Lower leg skin (tissue), 3 donors: ENCODE data around the gene DGKA.

Experiments
- POLR2A ChIP-seq, 2 donors: fragments of 450-650 bp; IDR thresholded peaks; one replicate each; pipeline ENCODE4 v1.6.1; 2016 to 2017; ENCODE audit warnings: antibody characterized with exemption in 2 of 2, mild to moderate bottlenecking in 1 of 2, moderate library complexity in 1 of 2
- TF ChIP-seq, protein P1 (sequence below), 3 donors: fragments of 450-650 bp; IDR thresholded peaks; one replicate each; pipeline ENCODE4 v1.5.1; 2016; ENCODE audit warnings: antibody characterized with exemption in 3 of 3, mild to moderate bottlenecking in 3 of 3, moderate library complexity in 2 of 3

DNA sequence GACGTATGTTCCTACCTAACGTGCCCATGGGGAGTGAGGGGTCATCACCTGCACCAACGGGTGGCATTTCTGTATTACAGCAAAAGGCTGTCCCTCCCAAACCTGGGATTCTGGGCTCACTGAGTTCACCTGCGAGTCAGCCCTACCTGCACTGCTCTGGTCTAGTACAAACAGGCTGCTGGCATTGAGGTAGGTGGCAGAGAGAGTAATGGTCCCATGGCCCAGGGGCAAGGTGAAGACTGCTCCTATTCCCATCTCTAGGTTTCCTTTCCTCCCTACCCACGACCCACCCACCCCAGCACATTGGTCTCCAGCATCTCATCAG, 66.5 kb downstream of the DGKA start:
- TF ChIP-seq POLR2A (IDR thresholded peaks at IDR 0.05): no peak
- TF ChIP-seq, protein P1, sequence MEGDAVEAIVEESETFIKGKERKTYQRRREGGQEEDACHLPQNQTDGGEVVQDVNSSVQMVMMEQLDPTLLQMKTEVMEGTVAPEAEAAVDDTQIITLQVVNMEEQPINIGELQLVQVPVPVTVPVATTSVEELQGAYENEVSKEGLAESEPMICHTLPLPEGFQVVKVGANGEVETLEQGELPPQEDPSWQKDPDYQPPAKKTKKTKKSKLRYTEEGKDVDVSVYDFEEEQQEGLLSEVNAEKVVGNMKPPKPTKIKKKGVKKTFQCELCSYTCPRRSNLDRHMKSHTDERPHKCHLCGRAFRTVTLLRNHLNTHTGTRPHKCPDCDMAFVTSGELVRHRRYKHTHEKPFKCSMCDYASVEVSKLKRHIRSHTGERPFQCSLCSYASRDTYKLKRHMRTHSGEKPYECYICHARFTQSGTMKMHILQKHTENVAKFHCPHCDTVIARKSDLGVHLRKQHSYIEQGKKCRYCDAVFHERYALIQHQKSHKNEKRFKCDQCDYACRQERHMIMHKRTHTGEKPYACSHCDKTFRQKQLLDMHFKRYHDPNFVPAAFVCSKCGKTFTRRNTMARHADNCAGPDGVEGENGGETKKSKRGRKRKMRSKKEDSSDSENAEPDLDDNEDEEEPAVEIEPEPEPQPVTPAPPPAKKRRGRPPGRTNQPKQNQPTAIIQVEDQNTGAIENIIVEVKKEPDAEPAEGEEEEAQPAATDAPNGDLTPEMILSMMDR (IDR thresholded peaks at IDR 0.05): no peak
